ENCODE results near the gene CHML.

CHML gene

GRCh38 chr1:241642593-241642944 is 2.4 kb upstream of the CHML start:
- Histone ChIP-seq H3K27ac (ENCODE audit: extremely low read depth, low read depth, low read length) (no peak overlapping the region), H3K36me3 (ENCODE audit: control insufficient read depth in 2 of 2, insufficient read depth in 1 of 2, low read length in 2 of 2) (no peaks in the 10 kb centered on the region), H3K4me3 (ENCODE audit: low read depth, low read length) (no peak overlapping the region), H3K9me3 (ENCODE audit: control insufficient read depth, insufficient read depth, low read depth, low read length) (no peaks in the 10 kb centered on the region; the same call in 1 of the 2 replicates), H3K4me1 (ENCODE audit: control insufficient read depth, insufficient read depth, low read length) (peaks cover 10% of the 10 kb centered on the region)
- CTCF ChIA-PET = interaction anchor here (4.5 kb wide), 1 partner anchor 16 kb away, joined by 23 read pairs; no protein-coding TSS in a partner anchor
- POLR2A ChIA-PET = no interaction called here
- TF ChIP-seq ZNF544 (tag by site-specific recombination; IDR thresholded peaks at IDR 0.05) (no peak), ZNF274 (IDR thresholded peaks at IDR 0.05; ENCODE audit: low read length) (no peak), ZNF274 (tag by site-specific recombination; IDR thresholded peaks at IDR 0.05; ENCODE audit: borderline replicate concordance) (no peak), WT1 (tag by site-specific recombination; IDR thresholded peaks at IDR 0.05) (no peak), ZNF132 (tag by site-specific recombination; IDR thresholded peaks at IDR 0.05; ENCODE audit: borderline replicate concordance) (no peak), ZNF24 (tag by site-specific recombination; IDR thresholded peaks at IDR 0.05) (no peak), ZFHX2 (tag by site-specific recombination; conservative IDR thresholded peaks at IDR 0.05) (no peak), ZNF324 (tag by site-specific recombination; IDR thresholded peaks at IDR 0.05) (no peak), YY2 (tag by site-specific recombination; IDR thresholded peaks at IDR 0.05) (no peak), ZNF707 (tag by site-specific recombination; IDR thresholded peaks at IDR 0.05) (no peak), ZNF48 (tag by site-specific recombination; IDR thresholded peaks at IDR 0.05) (no peak), ZNF623 (tag by site-specific recombination; IDR thresholded peaks at IDR 0.05) (no peak), ZNF585B (tag by site-specific recombination; IDR thresholded peaks at IDR 0.05) (no peak), ZBTB1 (tag by site-specific recombination; IDR thresholded peaks at IDR 0.05) (no peak), KLF16 (tag by site-specific recombination; IDR thresholded peaks at IDR 0.05) (no peak), ZNF175 (tag by site-specific recombination; IDR thresholded peaks at IDR 0.05) (no peak), PBX3 (CRISPR knock-in tag; IDR thresholded peaks at IDR 0.05) (no peak), ZNF19 (tag by site-specific recombination; IDR thresholded peaks at IDR 0.05; ENCODE audit: low read depth) (no peak), ZNF23 (tag by site-specific recombination; IDR thresholded peaks at IDR 0.05; ENCODE audit: borderline replicate concordance) (no peak), ZNF701 (tag by site-specific recombination; IDR thresholded peaks at IDR 0.05) (no peak)
- TF ChIP-seq, protein P1, sequence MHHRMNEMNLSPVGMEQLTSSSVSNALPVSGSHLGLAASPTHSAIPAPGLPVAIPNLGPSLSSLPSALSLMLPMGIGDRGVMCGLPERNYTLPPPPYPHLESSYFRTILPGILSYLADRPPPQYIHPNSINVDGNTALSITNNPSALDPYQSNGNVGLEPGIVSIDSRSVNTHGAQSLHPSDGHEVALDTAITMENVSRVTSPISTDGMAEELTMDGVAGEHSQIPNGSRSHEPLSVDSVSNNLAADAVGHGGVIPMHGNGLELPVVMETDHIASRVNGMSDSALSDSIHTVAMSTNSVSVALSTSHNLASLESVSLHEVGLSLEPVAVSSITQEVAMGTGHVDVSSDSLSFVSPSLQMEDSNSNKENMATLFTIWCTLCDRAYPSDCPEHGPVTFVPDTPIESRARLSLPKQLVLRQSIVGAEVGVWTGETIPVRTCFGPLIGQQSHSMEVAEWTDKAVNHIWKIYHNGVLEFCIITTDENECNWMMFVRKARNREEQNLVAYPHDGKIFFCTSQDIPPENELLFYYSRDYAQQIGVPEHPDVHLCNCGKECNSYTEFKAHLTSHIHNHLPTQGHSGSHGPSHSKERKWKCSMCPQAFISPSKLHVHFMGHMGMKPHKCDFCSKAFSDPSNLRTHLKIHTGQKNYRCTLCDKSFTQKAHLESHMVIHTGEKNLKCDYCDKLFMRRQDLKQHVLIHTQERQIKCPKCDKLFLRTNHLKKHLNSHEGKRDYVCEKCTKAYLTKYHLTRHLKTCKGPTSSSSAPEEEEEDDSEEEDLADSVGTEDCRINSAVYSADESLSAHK (tag by site-specific recombination; IDR thresholded peaks at IDR 0.05) = no peak

DNA sequence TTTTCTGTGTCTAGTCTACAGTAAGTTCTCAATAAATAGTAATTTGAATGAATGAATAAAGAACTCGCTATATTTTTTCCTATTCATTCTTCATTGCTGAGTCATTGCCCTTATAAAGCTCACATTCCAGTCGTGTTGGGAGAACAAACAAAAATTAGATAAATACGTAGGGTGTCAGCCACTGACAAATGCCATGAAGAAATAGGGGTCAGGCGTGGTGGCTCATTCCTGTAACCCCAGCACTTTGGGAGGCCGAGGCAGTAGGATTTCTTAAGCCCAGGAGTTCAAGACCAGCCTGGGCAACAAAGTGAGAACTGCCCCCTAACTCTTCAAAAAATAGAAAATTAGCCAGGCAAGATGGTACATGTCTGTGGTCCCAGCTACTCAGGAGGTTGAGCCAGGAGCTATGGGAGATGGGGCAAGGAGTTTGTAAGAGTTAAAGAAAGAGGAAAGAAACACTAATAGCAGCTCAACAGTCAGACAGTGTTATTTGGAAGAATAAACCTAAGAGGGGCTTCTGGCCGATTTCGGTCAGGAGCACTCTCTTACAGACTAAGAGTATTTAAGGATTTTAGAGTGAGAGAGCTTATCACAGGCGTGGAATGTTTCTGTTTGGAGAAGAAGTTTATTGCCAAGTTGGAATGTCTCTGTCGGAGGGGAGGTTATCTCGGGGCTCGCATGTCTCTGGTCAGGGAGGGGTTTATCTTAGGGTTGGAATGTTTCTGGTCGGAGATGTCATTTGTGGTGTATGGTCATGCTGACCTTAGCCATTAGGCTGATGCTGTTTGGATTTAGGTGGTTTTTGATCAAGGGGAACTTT is 1.8 kb upstream of the CHML start:
- ChIA-PET POLR2A (no interaction called here), CTCF (interaction anchor here (0.7 to 4.5 kb wide), 2 partner anchors 15 to 19 kb away, joined by 3 to 23 read pairs; no protein-coding TSS in a partner anchor)
- no peaks in the 10 kb centered on the region; the same call in 1 of the 2 replicates for H3K9me3 ChIP-seq (ENCODE audit: control insufficient read depth, insufficient read depth, low read depth, low read length)
- H3K4me3 ChIP-seq (ENCODE audit: low read depth, low read length) = no peak overlapping the region
- peak; percentile 83 for TF ChIP-seq SETDB1 (IDR thresholded peaks at IDR 0.05; ENCODE audit: insufficient read length, low read length)
- 0 out of 2 replicates have a peak, but pooled peaks have one; percentile 36 for TF ChIP-seq ZNF610 (tag by site-specific recombination; IDR thresholded peaks at IDR 0.05; ENCODE audit: borderline replicate concordance)
- peak; percentile 49; the same call in 1 of the 2 replicates for TF ChIP-seq KLF8 (tag by site-specific recombination; IDR thresholded peaks at IDR 0.05)
- no peak for TF ChIP-seq ZSCAN23 (tag by site-specific recombination; IDR thresholded peaks at IDR 0.05)
- peak; percentile 52; the same call in 1 of the 2 replicates for TF ChIP-seq TRIM28 (IDR thresholded peaks at IDR 0.05; ENCODE audit: borderline replicate concordance, low read length)
- H3K4me1 ChIP-seq (ENCODE audit: control insufficient read depth, insufficient read depth, low read length) = peaks cover 10% of the 10 kb centered on the region
- H3K27ac ChIP-seq (ENCODE audit: extremely low read depth, low read depth, low read length) = no peak overlapping the region
- H3K36me3 ChIP-seq (ENCODE audit: control insufficient read depth in 2 of 2, insufficient read depth in 1 of 2, low read length in 2 of 2) = no peaks in the 10 kb centered on the region

Data from HEK293 (cell line).